GM12892 (cell line): ENCODE measurements around the gene BHLHA15.

Source experiments
- DNase-seq: peaks from one replicate; pipeline ENCODE4 v3.0.0; 2011; ENCODE audit not compliant: insufficient read length
- FAIRE-seq: peaks from 2 replicates; lab custom pipeline; 2011; peaks lifted over from hg19 to GRCh38; lab: Jason Lieb, UNC
- POLR2A ChIP-seq: IDR thresholded peaks from 2 replicates; pipeline ENCODE4 v1.6.1; 2011; ENCODE audit warnings: low read depth, low read length, control low read depth
- POLR2AphosphoS5 ChIP-seq: IDR thresholded peaks from 2 replicates; pipeline ENCODE4 v1.6.1; 2011; ENCODE audit warnings: low read depth, low read length, control low read depth
- TAF1 ChIP-seq: IDR thresholded peaks from 2 replicates; pipeline ENCODE4 v1.6.1; 2011; ENCODE audit warnings: low read depth, mild to moderate bottlenecking, control low read depth, low read length, borderline replicate concordance

Gene BHLHA15

DNA sequence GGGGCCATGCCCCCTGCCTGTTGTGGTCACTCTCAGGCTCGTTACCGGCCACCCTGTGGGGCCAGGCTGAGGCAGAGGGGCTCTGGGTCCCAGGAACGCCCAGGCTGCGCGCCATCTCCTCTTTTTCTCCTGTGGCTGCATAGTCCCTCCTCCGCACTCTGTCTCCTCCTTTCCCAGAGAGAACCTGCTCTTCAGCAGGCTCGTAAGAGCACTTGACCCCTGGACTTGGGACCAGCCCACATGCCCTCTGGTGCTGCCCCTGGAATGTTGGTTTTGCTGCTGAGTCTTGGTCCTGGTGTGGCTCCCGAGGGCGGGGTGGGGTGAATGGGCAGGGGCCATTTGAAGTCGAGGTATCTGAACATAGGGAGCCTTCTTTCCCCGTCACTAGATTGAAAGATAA lies 6.6 kb upstream of the BHLHA15 start:
- no peak for DNase-seq
- FAIRE-seq: no peak
- TF ChIP-seq TAF1 (no peak), POLR2A (no peak), POLR2AphosphoS5 (no peak)

DNA sequence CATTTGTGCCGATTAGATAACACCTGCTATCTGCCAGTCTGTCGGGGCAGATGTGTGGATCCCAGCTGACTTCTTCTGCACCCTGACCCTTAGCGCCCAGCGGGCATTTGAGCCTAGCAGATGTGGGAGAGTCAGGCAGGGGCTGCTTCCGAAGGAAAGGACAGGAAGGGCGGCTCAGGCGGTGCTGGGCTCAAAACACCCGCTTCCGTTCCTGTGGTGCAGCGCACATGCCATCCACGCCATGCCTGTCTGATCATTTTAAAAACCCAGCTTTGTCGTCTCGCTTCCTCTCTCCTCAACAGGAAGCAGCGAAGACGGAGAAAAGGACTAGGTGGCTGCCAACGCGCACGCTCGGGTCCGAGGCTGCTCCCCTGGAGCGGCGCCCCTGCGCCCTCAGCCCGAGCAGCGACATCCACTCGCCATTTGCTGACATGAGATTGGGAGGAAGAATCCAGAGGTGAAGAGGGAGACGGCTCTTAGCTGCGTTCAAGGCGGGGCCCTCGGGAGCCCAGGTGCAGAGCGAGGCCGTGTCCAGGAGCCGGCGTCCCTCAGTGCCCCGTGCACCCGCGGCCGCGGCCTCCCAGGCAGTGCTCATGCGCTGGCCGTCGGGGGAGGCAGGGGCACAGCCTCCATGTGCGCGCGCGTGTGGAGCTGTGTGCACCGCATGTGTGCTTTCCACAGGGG lies 5.9 kb upstream of the BHLHA15 start:
- FAIRE-seq (no peak), DNase-seq (no peak)
- no peak for TF ChIP-seq TAF1
- no peak for TF ChIP-seq POLR2AphosphoS5
- TF ChIP-seq POLR2A: no peak

DNA sequence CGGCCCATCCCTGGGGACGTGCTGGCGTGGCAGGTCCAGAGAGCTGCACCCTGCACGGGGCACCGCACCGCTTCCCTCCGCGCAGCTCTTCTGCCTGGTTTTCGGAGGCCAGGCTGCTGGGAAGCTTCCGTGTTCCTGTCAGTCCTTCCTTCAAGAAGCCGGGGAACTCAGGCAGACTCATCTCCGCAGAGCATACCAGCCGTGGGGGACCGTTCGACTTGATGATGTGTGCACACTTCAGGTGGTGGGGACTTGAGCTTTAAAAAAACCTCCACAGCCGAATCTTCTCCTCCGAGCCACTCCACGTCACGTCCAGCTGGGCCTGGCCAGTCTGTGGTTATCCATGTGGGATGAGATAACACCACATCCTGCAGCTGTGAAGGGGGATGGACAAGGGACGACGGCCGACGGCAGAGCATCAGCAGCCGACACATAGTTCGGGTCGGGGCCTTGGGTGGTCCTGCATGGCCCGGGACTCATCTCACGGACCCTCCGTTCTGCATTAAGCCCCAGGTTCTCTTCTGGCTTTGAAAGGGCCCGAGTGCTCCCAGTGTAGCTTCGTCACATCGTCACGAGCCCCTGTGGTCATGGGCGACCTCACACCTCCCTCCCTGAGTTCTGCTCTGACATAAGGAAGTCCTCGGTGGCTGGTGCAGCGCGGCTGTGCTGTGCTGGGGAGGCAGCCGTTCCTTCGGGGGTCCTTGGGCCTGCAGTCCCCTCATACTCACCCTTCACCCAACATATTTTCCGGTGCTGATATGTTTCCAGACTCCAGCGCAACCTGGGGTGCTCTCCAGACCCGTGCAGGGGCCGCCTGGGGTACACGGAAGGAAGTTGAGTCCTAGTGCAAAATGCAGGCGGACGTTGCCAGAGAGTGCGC lies 4.5 kb upstream of the BHLHA15 start:
- no peak for DNase-seq
- no peak for TF ChIP-seq POLR2AphosphoS5
- TF ChIP-seq TAF1: no peak
- TF ChIP-seq POLR2A: no peak
- FAIRE-seq: no peak

DNA sequence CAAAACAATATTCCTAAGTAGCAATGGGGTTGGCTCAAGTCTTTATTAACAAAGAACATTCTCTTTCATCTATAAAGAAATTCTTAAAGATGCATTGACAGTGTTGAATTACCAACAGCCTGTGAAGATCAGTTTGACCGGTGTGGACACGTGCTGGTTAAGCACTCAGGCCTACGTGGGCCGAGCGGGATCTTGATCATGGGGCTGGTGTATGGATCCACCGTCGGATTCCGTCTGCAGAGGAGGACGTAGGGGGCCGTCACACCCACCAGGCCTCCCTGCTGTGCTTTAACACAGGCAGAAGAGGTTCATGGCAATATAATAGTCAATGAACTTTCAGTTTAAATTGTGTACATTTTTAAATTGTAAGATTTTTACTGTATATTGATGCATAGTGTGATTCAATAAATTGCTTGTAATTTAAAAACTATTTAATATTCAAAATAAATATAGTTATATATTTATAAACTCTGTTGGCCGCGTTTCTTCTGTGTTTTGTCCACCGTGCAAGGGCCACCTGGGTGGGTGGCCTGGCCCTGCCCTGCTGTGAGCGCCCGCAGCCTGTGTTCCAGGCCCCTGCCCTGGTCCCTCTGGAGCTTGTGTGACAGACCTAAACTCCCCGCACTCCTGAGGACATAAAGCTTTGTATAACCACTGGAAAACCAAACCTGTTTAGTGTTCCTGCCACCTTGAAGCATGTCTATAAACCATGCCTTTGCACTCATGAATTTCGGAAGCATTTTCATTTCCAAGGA lies 1.9 kb upstream of the BHLHA15 start:
- FAIRE-seq (no peak), DNase-seq (no peak)

DNA sequence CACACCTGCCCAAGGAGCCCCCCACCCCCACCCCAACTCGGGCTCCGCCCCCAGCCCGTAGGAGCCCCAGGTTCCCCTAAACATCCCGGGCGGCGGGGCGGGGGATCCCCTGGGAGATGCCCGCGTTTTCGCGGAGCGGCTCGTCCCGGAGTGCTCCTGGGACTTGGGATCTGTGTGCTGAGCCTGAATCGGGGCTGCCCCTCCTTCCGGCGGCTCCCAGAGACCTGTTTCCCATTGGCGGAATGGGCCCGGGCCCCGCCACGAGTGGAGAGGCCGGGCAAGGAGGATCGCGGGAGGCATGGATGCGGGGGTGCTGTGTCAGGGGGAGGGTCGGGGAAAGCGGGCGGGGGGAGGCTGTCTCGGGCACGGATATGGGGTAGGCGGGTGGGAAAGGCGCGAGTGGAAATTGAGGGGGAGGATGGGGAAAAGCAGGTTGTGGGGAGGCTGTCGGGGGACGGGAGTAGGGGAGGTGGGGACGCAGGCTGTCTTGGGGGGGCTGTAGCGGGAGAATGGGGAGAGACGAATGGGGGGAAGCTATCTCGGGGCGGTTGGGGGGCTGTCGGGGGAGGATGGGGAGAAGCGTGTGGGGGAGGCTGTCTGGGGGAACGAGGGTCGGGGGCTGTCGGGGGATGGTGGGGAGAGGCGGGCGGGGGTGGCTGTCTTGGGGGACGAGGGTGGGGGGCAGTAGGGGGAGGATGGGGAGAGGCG lies 572 bp upstream of the BHLHA15 start:
- DNase-seq: peak; percentile 26
- FAIRE-seq: no peak
- no peak for TF ChIP-seq POLR2A
- TF ChIP-seq TAF1: no peak
- no peak for TF ChIP-seq POLR2AphosphoS5

More for the DNA sequence above, 1.9 kb upstream of the BHLHA15 start:
- TF ChIP-seq POLR2A: no peak
- no peak for TF ChIP-seq TAF1
- no peak for TF ChIP-seq POLR2AphosphoS5

DNA sequence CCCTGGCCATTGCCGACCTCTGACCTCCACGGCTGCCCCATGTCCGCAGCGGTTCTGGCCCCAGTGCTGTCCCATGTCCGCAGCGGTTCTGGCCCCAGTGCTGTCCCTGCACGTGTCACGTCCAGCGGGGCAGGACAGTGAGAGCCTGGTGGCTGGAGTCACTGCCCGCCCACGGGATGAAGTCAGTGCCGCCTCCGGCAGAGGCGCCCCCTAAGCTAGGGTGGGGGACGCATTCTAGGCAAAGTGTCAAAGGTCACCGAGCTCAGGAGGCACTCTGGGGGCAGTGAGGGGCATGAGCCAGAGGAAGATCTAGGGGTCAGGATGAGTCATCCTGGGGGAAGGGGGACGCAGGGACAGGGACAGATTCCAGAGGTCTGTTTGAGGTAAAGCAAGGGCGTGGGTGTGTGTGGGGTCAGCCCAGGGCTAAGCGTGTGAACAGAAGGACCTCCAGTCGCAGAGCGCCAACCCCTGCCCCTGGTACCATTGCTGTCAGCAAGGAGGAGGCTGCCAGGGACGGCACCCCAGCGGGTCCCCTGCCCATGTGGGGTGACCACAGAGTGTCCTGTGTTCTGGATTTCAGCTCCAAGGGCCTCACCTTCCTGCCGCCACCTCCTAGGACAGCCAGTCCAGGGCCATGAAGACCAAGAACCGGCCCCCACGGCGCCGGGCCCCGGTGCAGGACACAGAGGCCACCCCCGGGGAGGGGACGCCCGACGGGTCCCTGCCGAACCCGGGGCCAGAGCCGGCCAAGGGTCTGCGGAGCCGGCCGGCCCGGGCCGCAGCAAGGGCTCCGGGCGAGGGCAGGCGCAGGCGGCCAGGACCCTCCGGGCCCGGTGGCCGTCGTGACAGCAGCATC lies 665 bp downstream of the BHLHA15 start:
- FAIRE-seq (no peak), DNase-seq (no peak)
- TF ChIP-seq POLR2AphosphoS5 (no peak), TAF1 (no peak), POLR2A (no peak)

DNA sequence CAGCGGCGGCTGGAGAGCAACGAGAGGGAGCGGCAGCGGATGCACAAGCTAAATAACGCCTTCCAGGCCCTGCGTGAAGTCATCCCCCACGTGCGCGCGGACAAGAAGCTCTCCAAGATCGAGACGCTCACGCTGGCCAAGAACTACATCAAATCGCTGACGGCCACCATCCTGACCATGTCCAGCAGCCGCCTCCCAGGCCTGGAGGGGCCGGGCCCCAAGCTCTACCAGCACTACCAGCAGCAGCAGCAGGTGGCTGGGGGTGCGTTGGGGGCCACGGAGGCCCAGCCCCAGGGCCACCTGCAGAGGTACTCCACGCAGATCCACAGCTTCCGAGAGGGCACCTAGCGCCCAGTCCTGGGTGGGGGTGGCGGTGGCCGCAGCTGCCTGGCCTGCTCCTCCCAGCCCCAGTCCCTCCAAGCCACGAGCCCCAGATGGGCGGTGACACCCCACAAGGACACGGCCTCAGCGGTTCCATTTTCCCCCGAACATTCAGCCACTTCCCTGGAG lies 1.3 kb downstream of the BHLHA15 start:
- TF ChIP-seq POLR2A (no peak), POLR2AphosphoS5 (no peak), TAF1 (no peak)
- FAIRE-seq (no peak), DNase-seq (no peak)

DNA sequence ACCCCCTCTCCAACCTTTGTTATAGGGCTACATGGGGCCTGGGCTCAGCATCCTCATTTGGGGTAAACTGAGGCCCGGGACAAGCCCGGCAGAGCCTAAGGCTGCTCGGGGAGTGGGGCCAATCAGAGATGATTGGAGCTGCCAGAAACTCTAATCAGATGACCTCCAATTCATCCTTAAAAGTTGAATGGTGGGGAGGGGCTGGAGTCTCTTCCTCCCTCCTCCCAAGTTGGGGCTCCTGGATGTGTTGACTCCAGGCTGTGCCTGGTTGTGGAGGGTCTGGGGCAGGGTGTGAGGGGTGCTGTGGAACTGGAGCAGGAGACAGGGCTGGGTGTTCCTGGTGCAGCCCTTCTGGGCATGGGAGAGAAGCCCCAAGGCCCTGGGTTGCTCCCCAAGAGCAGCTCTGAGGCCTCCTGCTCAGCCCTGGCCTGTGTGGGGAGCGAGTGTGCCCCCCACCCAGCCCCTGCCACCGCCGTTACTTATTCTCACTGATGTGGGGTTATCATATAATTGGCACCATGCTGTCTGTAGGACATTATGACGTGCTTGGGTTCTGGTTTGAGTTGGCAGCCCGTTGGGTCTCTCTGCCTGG lies 2.2 kb downstream of the BHLHA15 start:
- TF ChIP-seq TAF1: no peak
- TF ChIP-seq POLR2A: no peak
- no peak for TF ChIP-seq POLR2AphosphoS5
- FAIRE-seq (no peak), DNase-seq (peak; percentile 35)

DNA sequence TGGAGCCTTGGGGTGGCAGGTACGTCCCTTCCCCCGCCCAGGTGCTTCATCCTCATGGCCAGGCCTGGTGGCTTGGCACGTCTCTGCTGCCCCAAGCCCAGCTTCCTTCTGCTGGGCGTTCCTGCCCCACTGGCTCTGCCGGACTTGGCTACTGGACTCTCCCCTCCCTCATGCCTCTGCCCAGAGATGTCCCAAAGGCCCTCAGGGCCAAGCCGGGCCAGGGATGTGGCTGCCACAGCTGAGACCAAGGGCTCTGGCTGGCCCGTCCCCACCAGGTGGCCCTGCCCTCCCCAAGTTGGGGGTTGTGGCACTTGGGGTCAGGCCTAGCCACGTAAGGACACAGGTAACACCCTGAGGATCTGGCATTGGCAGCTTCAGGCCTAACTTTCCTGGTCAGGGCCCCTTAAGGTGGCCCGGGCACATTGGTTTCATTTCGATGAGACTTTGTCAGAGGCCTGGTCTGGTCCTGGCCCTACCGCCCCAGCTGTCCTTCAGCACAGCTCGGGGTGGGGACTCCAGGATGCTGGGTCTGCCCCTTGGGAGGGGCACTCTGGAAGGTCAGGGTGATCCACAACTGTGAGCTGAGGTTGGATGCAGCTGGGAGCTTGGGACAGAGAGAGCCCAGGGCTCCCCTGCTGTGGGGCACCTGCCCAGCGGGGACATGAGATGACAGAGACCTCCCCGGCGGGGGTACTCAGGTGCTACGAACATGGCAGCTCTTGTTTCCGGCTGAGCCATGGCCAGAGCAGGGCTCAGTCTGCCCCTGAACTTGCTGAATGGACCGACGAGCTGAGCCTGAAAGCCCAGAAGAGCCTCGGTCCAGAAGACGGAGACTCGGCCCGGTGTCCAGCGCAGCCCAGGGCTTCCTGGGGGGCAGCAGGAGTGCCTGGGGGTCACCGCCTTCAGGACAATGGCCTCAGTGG lies 2.9 kb downstream of the BHLHA15 start:
- FAIRE-seq (no peak), DNase-seq (peak; percentile 29)
- no peak for TF ChIP-seq POLR2AphosphoS5
- no peak for TF ChIP-seq POLR2A
- TF ChIP-seq TAF1: no peak
